GM21528 (cell line): ENCODE data around the gene COL6A1.
"Not testable (repeated sequence)": the region's sequence is repeated elsewhere in the genome, so short reads cannot be mapped to it uniquely, and the experiment has no call there.

Experiments used
- ATAC-seq: cut with Tn5 transposase; IDR thresholded peaks from one replicate; pipeline ENCODE4 v1.9.1; 2021; ENCODE audit warnings: mild to moderate bottlenecking, moderate library complexity; ENCODE audit not compliant: unreplicated experiment, low FRiP score

The COL6A1 gene

DNA sequence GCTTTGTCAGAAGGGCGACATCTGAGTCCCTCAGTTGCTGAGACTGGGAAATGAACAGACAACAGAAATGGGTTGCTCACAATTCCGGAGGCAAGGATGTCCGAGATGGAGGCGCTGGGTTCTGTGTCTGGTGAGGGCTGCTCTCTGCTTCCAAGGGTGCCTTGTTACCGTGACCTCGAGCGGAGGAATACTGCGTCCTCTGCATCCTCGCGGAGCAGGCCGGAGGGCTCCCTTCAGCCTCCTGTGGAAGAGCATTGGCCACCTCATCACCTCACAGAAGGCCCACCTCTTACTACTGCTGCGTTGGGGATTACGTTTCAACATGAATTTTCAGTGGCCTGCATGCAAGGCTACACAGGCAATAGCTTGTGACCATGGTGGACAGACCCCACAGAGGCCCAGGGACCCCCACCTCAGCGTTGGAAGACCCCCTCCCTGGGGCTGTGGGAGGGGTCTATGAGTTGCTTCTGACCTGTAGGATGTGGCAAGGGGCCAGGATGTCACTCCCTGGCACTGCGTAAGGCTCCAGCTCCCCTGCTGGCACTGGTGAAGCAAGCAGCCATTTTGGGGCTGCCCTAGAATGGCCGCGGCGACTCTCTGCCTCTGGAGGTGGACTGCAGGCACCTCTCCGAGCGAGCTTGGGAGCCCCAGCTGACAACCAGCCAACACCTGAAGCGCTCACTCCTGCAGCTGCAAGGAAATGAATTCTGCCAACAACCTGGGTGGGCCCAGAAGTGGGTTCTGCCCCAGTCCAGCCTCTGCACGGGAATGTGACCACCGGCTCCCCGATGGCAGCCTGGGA, 36.3 kb upstream of the COL6A1 start:
- ATAC-seq = no peak

DNA sequence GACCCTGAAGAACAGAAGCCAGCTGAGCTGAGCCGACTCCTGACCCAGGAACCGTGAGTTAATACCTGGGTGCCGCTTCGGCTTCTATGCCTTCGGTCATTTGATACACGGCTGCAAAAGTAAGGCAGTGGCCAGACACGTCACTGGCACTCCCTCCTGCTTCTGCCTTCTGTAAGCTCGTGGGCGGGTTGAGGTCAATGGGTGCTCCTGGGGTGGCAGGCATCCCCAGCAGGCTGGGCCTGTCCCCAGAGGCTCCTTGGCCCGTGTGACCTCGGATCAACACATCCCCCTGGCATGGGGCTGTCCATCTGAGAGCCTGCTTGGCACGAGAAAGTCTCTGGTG, 35.7 kb upstream of the COL6A1 start:
- ATAC-seq = no peak

DNA sequence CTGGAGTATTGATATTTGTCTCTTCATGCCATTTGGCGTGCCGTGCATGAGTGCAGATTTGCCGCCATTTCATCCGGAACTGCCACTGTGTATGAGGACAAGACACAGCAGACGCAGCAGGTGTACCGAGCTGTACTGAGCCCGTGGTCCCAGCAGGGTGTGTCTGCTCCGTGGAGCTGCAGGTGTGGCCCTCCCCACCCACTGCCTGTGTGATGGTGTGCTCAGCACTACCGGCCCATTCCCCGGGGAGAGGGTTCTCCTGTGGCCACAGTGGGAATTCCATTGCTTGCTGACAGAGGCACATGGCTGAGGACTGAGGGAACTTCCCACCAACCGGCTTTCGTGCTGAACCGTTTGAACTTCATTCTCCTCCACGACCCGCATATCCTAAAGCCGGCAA, 34.3 kb upstream of the COL6A1 start:
- no peak for ATAC-seq

DNA sequence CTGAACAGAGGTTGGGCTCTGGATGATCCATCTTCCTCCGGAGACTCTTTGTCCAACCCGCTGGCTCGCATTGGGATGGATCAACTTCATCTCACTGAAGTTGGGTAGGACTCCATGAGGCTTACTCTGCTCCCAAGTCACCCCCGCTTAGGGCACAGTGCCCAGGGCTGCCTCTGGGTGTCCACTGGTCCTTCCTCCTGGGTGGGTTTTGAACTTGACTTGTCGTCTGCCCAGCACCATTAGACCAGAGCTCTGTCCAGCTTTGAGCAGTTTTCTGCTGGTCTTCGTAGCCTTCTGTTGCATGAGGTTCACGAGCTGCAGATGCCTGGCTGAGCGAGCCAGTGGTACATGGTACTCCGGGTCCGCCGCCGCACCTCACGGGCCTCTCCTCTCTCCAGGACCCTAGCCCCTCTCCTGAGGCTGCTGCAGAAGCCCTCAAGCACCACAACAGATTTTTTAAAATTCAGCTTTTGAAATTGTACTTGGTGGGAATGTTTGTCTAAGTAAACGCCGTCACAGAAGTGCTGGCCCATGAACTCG, 33.8 kb upstream of the COL6A1 start:
- ATAC-seq = no peak

DNA sequence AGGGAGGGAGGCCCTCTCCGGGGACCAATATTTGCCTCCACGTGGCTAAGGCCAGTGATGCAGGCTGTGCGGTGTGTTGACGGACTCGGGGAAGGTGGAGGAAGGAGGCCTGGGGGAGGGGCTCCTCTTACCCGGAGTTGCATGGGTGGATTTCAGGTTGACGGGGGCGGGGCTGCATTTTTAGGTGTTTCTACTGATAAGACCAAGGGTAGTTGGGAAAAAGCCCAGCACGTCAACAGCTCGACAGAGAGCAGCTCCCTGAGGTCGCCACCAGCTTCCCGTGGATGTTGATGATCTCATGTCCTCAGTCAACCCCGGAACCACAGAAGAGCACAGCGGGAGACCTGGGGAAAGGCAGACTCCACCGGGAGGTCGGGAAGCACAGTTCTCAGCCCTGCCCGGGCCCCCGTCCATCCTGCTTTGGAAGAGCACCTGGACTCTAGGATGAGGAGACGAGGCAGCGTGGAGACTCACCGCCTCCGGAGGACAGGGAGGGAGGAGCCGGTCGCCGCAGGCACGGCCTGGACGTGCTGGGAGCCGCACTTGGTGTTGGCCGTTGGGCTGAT, 32.9 kb upstream of the COL6A1 start:
- no peak for ATAC-seq

DNA sequence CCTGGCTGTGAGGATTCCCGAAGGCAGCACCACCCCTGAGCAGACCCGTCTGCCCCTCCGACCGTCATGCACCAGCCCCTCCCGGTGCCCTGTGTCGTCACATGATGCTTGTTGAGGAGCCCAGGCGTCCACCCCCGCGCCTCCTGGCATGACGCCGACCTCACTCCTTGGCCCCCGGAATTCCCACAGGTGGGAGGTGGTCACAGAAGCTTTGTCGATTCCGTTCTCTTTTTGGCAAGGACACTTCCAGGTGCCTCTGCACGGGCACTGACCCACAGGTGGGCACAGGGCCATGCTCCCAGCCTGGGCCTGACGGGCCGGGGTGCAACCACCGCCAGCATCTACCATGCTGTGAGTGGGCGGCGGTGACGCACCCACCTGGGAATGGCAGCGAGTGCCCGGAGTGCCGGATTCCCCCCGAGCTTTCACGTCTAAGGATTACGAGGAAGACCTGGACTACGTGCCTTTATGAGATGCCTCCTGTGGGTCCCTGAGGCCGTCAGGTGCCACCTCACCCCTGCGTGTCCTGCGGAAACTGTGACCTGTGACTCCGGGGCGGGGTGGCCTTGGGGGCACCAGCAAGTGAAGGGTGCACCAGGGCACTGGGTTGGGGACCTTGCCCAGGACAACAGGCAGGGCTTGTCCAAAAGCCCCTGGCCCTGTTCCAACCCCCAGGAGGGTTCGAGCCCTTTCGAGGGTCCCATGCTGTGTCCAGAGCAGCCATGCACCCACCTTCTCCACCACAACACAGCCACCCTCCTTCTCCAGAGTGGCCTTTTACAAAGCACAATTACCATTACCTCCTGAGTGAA, 31.4 kb upstream of the COL6A1 start:
- ATAC-seq = no peak

DNA sequence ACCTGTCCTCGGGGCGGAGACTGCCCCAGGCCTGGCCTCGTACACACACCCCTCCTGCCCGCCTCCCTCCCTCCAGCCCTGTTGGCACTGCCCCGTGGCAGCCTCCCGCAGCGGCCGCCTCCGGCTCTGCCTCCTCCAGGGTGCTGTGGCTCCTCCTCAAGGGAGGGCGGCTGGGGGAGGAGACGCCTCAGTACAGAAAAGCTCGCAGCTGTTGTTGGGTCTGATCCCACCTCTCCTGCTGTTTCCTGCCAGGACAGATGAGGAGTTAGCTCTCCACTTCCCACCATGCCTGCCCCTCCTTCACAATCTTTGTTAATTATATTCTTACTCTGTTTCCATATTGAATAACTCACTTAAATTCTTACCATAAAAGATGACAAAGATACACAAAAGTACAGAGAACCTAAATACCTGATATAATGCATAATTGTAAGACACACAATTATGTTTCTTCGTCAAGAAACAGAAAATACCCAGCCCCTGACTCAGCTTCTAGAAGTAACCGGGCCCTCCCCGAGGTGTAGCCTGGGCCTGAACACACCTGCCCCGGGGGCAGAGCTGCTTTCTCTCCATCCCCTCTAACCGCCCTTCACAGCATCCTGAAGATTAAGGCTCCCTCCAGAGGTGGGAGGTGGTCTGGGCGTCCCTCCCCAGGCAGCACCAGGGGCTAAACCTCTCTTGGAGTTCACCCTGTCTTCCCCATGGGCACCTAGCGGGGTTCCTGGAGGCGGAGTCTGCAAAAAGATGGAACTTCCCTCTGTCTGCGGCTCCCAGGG, 30.6 kb upstream of the COL6A1 start:
- no peak for ATAC-seq

DNA sequence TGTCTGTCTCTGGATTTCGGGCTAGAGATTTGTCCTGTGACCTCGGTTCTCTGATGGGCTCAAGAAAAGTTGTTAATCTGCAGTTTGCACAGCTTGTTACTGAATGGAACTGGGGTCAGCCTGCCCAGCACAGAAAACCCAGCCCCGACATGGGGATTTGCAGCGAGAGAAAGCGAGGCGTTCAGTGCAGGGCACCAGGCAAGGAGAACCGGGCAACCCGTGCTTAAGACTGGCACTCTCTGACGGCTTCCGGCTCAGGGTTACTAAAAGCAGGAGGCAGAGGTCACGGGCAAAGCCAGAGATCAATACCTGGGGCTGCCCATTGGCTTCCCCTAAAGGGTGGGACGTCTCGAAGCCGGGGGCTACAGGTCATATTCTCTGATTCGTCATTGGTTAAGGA, 29.9 kb upstream of the COL6A1 start:
- ATAC-seq = no peak

DNA sequence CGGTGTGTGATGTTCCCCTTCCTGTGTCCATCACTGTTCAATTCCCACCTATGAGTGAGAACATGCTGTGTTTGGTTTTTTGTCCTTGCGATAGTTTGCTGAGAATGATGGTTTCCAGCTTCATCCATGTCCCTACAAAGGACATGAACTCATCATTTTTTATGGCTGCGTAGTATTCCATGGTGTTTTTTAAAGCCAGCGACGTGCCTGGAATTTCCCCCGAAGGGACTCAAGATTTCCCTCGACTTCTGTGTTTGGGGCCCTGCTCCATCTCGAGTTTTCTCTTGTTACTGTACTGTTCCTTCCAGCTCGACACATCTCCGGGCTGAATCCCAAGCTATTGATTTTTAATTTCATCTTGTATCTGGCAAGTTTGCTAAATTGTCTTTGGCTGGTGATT, 29.0 kb upstream of the COL6A1 start:
- not testable (repeated sequence) for ATAC-seq

DNA sequence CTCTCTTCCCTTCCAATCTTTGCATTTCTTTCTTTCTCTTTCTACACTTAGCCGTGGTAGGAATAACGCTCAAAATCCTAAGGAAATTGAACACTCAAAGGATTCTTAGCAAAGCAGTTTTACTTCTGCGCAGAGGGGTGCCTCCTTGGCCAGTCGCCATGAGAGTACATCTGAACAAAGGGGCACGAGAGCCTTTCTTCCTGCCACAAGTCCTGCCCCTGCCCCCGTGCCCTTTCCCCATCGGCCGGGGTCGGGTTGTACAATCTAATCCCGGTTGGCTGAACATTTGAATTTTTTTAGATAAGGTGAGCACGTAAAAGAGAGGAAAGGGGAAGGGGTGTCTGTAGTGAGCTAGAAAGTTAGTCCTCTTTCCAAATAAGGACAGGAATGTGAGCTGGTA, 28.6 kb upstream of the COL6A1 start:
- no peak for ATAC-seq

DNA sequence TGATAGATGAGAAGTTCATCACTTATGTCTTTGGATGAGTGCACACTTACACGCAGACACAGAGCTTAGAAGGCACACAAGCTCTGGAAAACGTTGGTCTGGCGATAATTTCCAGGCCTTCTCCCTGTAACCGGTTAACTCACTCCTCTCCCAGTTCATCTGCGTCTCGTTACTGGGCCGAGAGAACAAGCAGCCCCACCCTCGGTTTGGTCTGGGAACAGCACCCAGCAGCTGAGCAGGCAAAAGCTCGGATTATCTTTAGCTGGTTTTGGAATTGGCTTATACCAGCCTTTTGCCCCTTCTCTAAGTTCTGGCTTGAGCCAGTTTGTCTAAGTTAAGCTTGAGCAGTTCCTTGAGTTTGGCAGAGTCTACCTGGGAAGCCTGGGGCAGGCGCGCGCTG, 27.3 kb upstream of the COL6A1 start:
- ATAC-seq = no peak

DNA sequence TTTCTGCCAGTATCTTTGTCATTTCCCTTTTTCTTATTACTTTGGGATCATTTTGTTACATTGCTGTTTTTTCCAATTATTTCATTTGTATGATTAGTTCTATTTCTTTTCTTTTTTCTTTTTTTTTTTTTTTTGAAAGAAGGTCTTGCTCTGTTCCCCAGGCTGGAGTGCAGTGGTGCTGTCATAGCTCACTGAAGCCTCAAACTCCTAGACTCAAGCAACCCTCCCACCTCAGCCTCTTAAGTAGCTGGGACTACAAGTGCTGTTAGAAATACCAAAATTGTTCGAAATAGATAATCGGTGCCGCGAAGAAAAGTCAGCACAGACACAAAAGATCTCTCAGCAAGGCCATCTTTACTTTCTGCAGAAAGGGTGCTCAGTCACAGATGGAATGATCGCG, 26.6 kb upstream of the COL6A1 start:
- no peak for ATAC-seq

DNA sequence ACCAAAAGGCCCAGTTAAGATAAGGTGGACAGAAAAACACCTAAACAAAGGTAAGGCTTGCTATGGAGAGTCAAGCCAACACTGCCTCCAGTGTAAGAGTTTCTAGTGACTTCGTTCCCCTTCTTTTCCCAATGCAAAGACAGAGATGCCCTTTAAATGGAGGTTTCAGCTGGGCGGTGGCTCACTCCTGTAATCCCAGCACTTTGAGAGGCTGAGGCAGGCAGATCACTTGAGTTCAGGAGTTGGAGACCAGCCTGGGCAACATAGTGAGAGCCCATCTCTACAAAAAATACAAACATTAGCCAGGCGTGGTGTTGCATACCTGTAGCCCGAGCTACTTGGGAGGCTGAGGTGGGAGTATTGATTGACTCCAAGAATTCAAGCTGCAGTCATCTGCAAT, 24.0 kb upstream of the COL6A1 start:
- ATAC-seq = no peak

DNA sequence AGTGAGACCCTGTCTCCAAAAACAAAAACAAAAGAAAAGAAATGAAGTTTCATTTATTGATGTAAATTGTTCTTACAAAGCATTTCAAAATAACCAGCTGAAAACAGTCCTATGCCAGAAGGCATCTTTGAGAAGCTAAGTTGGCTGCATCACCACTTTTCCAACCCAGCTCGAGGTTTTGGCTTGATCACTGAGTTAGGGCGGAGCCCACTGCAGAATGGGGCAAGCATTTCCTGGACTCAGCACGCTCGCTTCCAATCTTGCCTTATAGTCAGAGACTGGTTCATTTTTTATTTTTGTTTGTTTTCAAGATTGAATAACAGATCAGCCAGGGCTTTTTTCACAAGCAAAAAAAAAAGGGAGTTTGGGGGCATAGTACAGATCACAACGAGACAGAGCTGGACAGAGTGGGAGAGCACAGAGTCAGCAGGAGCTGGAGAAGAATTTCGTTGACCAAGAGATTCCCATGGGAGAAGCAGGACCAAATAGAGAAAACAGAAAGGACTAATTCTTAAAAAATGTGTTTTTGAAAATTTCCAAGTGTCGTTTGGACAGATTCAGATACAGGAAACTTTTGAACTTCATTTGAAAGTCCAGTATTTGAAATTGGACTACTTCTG, 23.5 kb upstream of the COL6A1 start:
- no peak for ATAC-seq

DNA sequence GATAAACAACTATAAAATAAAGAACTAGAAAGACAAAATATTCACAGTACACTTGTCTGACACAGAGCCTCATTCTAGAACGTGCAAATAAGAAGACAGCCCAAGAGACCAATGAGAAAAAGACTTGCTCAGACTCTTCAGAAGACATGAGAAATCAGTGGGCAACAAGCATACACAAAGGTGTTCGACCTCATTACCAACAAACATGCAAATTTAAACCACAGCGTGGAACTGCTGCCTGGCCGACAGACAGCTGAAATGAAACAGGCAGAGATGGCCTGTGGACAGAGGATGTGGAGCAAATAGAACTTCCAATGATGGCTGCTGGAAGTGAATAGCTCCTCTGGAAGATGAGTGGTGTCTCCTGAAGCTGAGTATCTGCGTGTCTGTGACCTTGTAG, 22.4 kb upstream of the COL6A1 start:
- ATAC-seq = no peak

DNA sequence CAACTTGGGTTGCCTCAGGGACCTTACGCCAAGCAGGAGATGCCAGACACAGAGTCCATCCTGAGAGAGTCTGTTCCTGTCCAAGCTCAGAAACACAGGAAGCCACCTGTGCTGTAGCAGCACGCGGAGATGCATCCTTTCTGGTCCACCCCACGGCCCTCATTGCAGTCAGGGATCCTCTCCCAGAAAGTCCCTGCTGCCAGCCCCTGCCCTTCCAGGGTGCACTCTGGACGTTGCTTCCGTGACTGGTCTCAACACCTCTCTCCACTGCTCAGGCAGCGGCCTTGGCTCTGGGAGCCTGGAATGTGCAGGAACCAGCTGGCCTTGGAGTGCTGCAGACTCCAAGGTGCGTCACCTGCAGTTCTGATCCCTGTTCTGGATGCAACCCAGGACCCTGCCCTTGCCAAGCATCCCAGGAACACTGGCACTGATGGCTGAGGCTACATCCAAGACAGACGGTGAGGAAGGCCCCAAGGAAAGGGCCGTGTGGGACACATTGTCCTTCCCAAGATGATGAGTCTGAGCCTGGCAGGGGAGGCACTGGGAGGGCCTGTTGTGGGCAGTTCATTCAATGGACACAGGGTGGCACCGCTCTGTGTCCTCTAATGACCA, 21.7 kb upstream of the COL6A1 start:
- ATAC-seq = no peak

DNA sequence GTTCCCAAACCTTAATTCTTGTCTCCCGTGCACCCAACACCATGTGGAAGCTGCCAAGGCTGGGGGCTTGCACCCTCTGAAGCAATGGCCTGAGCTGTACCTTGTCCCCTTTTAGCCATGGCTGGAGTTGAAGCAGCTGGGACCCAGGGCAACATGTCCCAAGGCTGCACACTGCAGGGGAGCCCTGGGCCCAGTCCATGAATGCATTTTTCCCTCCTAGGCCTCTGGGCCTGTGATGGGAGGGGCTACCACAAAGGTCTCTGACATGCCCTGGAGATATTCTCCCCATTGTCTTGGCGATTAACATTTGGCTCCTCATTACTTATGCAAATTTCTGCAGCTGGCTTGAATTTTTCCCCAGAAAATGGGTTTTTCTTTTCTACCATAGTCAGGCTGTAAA, 20.2 kb upstream of the COL6A1 start:
- ATAC-seq = not testable (repeated sequence)

DNA sequence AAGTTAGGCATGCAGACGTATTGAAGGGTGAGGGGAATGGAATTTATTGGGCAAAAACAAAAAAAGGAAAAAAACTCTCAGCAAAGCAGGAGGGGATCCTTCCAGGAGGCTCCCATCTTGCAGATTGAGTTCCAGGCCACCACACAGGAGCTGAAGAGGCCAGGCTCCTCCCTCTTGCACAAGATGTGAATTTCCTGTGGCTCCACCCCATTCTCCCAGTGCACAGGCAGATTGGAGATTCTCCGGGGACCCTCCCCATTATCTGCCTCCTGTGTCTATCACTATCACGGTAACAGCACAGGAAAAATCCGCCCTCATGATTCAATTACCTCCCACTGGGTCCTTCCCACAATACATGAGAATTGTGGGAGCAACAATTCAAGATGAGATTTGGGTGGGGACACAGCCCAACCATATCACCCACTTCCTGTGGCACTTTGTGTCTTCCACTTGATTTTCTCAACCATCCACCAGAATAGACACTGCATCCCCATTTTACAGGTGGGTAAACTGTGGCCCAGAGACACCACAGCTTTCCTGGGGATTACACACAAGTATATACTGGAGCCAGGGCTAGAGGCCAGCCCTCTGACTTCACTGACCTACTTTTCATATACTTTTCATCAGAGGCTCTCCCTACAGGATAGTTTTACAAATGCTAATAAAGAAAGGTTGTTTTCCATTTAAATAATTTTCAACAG, 18.9 kb upstream of the COL6A1 start:
- no peak for ATAC-seq

DNA sequence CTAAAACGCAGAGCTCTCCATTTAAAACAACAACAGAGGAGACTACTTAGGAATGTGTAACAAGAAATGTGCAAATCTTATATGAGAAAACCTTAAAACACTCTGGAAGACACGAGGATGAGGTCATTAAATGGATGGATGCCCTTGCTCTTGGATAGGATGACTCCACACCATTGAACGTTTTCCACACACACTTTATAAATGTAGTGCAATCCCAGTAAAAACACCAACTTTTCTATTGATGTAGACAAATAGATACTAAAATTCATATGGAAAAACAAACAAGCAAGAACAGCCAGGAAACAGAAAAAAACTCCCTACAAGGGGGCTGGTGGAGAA, 18.4 kb upstream of the COL6A1 start:
- no peak for ATAC-seq
